ENCODE measurements around the gene ADM.

ADM gene

DNA sequence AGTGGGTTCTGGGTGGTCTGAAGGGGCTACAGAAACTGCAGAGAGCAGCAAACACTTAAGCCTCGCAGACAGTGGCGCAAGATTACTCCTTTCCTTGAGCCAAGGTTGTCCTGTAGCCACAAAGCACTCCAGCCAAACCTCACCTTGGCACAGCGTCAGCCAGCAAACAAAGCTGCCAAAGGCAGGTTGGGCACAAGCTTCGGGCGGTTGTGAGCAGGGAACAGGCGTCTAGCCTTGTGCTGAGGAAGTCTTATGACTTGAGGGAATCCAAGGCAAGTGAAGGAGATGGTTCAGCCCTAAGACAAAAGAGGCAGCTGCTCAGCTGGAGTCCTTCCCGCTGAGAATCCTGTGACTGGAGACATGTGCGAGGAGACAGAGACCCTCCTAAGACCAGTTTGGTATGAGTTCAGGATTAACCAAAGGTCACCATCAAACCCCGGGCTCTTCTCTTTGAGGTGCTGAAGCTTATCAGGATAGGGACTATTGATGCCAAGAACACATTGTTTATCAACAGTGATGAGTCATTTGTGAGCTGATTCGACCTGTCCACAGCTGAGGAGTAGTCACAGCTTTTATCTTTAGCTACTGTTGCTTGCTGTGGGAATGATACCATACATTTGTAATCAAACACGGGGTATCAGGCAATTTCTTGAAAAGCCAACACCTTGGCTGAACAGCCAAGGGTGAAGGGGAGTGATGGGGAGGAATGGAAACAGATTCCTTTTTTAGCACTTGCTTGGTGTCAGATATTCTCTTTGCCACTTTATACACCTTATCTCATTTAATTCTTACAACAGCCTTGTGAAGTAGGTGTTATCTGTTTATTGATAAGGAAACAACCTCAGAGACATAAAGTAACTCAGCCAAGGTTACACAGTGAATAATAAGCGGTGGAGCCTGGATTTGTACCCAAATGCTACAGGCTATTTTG, 4.6 kb downstream of the ADM start:
- DNase-seq (ENCODE audit: low read depth in 1 of 2, low spot score in 1 of 2), result no peak

DNA sequence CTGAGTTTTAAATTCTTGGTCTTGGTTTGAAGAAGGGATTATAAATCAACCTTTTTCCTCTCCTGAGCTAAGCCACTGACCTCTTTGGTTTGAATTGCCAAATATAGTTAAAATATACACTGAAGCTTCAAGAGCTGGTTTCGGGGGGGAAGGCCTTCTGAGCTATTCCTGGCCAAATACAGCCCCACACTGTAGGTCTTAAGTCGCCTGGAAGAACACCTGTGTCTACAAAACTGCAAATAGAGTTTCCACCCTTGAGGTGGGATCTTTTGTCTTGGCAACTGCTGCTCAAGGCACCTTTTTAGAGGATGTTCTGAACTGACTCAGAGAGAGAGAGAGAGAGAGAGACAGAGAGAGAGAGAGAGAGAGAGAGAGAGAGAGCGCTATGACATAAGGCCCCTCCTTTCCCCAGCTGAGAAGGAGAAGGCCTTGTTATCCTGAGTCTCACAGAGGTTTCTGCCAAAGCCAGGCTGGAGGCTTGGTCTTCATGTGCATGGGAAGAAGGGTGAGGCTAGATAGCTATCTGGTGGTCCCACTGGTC, 5.5 kb downstream of the ADM start:
- no peak for DNase-seq (ENCODE audit: low read depth in 1 of 2, low spot score in 1 of 2)

DNA sequence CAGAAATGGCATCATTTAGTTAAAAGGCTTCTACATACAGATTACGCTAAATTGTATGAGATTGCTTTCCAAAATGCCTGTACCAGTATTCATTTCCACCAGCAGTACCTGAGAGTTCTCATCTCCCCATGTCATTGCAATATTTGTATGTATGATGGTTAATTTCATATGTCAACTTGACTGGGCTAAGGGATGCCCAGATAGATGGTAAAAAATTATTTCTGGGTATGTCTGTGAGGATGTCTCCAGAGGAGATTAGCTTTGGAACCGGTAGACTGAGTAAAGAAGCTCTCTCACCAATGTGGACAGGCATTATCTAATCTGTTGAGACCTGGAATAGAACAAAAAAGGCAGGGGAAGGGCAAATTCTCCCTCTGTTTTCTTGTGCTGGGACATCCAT, 6.9 kb downstream of the ADM start:
- no peak for DNase-seq (ENCODE audit: low read depth in 1 of 2, low spot score in 1 of 2)

DNA sequence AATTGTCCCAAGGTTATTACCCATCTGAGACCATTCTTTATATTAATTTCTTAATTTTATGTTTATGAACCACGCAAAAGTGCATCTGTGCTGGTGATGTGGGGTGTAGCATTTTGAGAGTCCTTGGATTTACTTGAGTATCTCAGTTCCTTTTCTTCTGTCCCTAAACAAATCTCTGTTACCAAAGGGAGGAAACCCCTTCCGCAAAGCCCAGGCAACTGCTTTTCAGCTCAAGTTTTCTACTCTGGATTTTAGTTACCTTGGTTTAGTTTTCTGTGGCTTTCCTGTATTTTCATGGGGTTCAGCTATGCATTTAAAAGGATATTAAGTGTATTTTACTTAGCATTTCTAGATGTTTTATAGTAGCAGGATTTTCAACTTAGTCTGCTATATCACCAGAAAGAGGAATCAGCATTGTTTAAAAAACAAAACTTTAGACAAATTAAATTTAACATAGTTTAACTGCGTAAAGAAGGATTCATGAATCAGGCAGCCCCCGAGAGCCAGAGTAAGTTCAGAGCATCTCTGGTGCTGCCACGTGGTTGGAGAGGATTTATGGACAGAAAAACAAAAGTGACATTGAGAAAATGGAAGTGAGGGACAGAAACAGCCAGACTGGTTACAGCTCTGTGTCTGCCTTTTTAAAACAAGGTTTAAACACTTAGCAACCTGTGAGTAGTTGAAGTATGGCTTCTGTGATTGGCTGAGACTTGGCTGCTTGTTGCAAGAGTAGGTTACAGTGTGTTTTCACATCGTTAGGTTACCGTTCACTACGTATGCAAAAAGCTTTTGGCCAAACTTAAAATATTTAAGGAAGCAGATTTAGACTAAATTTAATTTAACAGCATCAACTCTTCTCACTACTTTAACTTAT, 9.6 kb downstream of the ADM start:
- no peak for DNase-seq (ENCODE audit: low read depth in 1 of 2, low spot score in 1 of 2)

DNA sequence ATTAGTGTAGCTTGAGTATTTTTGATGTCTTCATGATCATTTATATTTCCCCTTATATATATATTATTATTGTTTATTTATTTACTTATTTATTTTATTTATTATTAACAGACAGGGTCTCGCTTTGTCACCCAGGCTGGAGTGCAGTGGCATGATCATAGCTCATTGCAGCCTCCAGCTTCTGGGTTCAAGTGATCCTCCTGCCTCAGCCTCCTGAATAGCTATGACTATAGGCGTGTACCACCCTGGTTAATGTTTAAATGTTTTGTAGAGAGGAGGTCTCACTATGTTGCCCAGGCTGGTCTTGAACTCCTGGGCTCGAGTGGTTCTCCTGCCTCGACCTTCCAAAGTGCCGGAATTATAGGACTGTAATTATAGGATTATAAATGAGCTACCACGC, 10.2 kb downstream of the ADM start:
- no peak for DNase-seq (ENCODE audit: low read depth in 1 of 2, low spot score in 1 of 2)

DNA sequence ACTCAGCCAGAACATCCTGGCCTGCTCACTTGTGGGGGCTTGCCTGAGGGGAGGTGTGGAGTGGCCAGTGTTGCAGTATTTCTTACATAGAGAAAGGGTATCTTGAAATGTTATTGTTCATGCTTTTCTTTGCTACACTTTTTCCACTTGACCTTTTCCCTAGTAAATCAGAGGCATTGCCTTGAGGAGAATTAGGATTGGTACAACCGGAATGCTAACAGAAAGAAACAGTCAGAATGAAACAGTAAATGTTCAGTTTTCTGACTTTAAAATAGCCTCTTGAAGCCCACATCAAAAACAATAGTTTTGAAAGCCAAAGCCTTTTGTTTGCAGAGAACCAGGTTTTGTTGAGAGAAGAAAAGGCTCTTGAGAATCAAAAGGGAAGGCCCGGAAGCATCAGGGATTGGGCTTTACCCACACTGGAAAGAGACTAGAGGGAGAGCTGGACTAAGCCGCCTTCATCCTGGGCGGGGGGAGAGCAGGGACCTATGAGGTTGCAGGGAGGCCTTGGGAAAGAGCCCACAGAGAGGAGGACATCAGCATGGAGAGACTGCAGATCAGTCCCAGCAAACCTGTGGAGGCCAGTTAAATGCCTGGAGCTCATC, 12.4 kb downstream of the ADM start:
- DNase-seq (ENCODE audit: low read depth in 1 of 2, low spot score in 1 of 2), result no peak

DNA sequence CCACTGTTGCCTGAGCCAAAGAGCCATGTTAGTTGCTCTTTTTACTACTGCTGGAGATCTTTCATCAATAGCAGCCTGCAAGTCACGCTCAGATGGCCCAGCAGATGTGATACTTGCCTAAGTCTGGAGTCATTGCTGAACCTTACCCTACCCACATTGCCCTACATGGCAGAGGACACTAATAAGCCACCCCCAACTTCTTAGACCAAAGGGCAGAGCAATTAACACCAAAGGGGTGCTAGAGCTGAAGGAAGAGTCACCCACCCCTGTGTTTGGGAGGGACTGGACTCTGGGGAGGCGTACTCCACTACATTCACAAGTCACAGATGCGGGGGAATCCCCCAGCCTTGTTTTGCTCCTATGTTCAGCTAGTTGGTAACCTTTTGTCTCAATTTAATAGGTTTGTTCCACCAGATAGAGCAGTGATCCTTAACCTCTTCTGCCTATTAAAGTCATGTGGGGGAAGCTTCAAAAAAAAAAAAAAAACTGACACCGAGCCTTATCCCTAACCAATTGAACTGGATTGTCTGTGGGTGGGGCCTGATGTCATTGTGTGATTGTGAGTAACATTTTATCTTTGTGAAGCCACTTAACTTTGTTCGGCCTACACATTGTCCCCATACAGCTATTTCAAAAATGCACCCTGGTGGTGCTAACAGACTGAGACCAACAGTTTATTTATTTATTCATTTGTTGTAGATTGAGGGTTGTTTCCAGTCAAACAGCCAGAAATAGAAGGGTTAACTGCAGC, 13.1 kb downstream of the ADM start:
- no peak for DNase-seq (ENCODE audit: low read depth in 1 of 2, low spot score in 1 of 2)

DNA sequence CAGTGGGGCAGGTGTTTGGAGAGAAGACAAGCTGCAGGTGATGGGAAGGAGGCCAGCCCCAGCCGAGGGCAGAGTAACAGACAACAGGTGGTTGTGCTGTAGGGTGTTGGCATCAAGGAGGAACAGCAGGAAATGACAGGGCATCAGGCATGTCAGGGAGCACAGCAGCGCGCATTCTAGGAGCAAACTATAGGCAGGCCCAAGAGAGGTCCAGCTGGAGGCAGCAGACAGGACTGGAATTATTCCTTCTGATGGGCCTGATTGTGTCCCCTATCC, 13.6 kb downstream of the ADM start:
- no peak for DNase-seq (ENCODE audit: low read depth in 1 of 2, low spot score in 1 of 2)

- no peak for DNase-seq (ENCODE audit: low read depth in 1 of 2, low spot score in 1 of 2)
Observed at GRCh38 chr11:10319702-10320558, 15.1 kb downstream of the ADM start.

- no peak for DNase-seq (ENCODE audit: low read depth in 1 of 2, low spot score in 1 of 2)
Observed at GRCh38 chr11:10320736-10321465, 16.0 kb downstream of the ADM start.

- no peak for DNase-seq (ENCODE audit: low read depth in 1 of 2, low spot score in 1 of 2)
Observed at GRCh38 chr11:10322401-10322800, 17.5 kb downstream of the ADM start.

DNA sequence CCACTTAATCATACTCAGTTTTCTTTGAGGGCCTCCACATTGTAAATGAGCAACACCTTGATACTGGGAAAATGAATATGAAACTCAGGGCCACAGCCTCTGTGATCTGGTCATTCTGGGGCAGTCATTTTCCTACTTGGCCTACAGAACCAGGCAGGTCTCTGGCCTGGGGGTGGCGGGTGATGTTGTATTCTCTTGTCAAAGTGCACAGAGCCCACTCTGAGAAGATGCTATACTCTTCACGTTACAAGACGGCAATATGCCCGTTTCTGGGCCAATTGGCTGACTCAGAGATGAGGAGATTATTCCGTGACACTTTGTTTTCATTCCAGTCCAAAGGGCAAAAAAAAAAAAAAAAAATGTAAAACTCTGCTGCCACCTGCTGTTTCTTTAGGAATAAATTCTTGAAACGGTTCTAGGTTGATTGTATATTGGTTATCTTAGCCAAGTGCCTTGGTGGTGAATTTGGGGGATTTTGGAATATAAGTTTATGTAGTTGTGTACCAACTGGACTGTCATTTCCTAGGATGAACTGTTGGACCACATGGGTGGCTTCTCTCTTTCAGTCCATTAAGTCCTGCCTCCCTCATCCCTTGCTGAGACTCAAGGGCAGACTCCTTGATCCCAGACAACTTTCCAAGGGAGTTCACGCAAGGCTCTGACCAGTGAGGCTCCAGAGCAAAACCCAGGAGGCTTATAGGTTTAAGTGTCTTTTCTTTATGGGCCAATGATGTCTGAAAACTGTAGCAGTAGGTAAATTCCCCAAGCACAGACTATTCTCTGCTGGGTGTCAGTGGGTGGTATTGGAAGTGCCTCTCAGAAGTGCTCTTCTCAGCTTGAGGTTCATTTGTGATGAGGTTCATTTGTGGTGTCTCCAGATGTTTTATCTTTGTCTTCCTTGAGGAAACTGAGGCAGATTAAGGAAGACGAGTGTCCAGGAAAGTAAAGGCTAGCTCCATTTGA, 18.2 kb downstream of the ADM start:
- no peak for DNase-seq (ENCODE audit: low read depth in 1 of 2, low spot score in 1 of 2)

DNA sequence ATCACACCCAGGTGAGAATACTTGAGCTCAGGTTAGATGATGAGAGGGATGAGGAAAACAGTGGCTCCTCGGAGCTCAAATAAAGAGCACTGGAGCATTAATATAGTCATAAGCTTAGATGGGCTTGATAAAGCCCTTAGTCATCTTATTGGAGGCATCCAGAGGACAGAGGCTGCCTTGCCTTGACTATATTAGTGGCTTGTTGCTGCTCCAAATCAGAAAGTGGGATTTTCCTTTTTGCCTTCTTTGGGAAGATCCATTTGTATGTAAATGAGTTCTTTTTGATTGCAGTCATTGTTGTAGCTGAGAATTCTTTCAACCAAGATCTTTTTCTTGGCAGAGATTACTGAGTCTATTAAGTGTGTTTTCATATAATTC, 18.9 kb downstream of the ADM start:
- DNase-seq (ENCODE audit: low read depth in 1 of 2, low spot score in 1 of 2), result no peak

- no peak for DNase-seq (ENCODE audit: low read depth in 1 of 2, low spot score in 1 of 2)
Observed at GRCh38 chr11:10324474-10324873, 19.6 kb downstream of the ADM start.

DNA sequence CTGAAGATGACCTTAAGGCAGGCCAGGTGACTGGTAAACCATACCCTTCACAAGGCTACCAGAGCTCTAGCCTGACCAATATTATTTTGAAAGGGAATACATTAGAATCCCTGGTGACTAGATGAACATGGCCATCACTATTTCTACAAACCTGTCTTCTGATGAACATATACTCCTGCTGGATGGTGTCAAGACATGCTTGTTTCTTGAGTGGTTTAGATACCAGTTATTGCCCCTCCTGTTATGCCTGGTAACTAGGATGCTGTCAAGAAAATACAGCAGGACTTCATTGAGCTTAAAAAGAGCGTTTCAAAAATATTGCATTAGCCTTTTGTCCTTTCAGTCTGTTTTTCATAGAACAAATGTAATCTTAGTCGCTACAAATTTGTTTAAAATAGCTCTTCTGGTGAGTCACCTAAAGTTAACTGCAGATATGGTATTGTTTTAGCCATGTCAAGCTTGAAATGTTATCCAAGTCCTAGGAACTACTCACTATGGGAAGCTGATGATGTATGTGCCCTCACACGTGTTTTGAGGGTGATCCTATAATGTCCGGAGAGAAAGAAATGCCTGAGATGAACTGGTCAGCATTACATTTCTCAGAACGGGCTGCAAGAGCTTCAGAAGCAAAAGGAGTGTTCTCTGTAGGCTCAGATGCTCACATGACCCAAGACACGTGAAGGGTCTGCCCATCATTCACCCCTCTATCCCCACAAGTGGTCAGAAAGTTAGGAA, 20.6 kb downstream of the ADM start:
- no peak for DNase-seq (ENCODE audit: low read depth in 1 of 2, low spot score in 1 of 2)

DNA sequence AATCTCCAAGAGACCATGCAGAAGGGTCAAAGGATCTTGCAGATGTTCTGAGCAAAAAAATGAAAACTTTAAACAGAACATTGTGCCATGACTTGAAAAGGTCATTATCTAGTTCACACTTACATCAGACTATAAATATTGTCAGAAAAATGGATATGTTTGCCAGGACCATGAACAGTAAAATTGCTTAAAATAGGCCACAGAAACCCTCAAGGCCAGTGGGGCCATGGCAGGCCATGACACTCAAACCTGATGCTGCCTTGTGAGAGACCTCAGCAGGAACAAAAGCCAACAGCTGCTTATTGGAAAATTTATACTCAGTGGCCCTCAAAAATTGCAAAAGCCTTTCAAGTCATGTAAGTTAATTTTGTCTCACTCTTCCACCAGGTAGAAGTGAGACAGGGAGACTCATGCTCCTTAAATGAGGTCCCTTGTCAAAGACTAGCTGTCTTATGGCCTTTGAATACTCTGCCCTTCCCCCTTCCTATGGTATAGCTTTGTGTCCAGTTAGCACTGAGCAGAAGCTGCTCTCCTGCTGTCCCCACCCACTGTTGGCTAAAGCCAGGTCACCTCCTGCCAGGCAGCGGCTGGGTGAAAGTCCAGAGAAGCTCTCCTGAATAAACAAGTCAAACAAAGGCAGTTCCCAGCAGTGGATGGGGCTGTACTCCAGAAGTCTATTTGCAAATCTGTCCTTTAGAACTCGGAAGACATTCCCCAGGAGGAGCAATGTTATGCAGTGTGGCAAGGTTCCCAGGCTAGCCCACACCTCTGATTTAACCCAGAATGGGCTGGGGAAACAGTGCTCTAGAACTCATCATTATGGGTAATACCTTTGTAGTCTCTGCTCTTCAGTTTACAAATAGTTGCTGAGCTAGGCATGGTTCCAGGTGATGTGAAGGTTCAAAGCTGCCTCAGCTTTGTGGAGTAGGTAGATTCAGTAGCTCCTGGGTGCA, 21.4 kb downstream of the ADM start:
- no peak for DNase-seq (ENCODE audit: low read depth in 1 of 2, low spot score in 1 of 2)

DNA sequence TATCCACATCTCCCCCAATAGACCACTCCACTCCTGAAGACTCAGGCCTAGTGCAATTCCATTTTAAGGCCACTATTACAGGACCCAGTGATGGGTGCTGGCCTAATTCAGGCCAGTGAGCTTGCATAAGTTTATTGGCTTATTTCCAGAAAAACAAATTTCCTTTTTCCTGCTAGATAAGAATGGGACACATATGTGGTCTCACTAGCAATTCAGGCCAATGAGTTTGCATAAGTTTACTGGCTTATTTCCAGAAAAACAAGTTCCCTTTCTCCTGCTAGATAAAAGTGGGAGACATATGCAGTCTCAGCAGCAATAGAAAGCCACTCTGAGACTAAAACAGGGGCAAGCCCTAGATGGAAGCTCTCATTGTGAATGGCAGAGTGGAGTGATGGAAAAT, 22.4 kb downstream of the ADM start:
- no peak for DNase-seq (ENCODE audit: low read depth in 1 of 2, low spot score in 1 of 2)

Measured in activated T-helper 1 cell treated with anti-CD3 and anti-CD28 coated beads, Interleukin-2, amount 50 U/mL, for 16 hours (primary cell).